Chondrocyte (in vitro differentiated cells): Measurements from ENCODE around the gene RYR2. TPM values are rescaled to one million over a fixed set of nuclear protein-coding genes. Genes with fewer than 3 reads are reported as not detected.
A peak's percentile ranks its signal among the peaks of the same experiment; 100 is the strongest.
"Not testable (repeated sequence)": the region's sequence is repeated elsewhere in the genome, so short reads cannot be mapped to it uniquely, and the experiment has no call there.

Experiments
- DNase-seq: peaks from one replicate; pipeline ENCODE4 v3.0.0; 2021; ENCODE audit warnings: mixed read lengths, low spot score
- H3K27ac Mint-ChIP-seq: one replicate; pipeline ENCODE4 v1.8.0; 2021; ENCODE audit warnings: mild to moderate bottlenecking, moderate library complexity, mixed read lengths; ENCODE audit not compliant: unreplicated experiment
- H3K27me3 Mint-ChIP-seq: 2 replicates; pipeline ENCODE4 v1.8.0; 2021; ENCODE audit warnings: low read depth, mixed read lengths
- H3K36me3 Mint-ChIP-seq: 2 replicates; pipeline ENCODE4 v1.8.0; 2021; ENCODE audit warnings: low read depth, mixed read lengths
- H3K4me1 Mint-ChIP-seq: 2 replicates; pipeline ENCODE4 v1.8.0; 2021; ENCODE audit warnings: low read depth, mild to moderate bottlenecking, mixed read lengths
- H3K4me3 Mint-ChIP-seq: one replicate; pipeline ENCODE4 v1.8.0; 2021; ENCODE audit warnings: mild to moderate bottlenecking, moderate library complexity, mixed read lengths; ENCODE audit not compliant: unreplicated experiment
- H3K9me3 Mint-ChIP-seq: 2 replicates; pipeline ENCODE4 v1.8.0; 2021; ENCODE audit warnings: low read depth, mixed read lengths
- CTCF ChIP-seq: fragments of 200-600 bp; sonication (generic); IDR thresholded peaks from 2 replicates; pipeline ENCODE4 v1.5.0; 2021; ENCODE audit warnings: antibody characterized with exemption, mild to moderate bottlenecking, moderate library complexity
- total RNA-seq: library from RNA; stranded (reverse); gene quantifications from 3 replicates; pipeline ENCODE4 v1.2.1, GENCODE V29; 2021

RYR2 gene
- total RNA-seq, 1 donor from 2014 or later = 0.12 TPM

GRCh38 chr1:237119091-237119490 is 77.1 kb downstream of the RYR2 start:
- no peaks in the 10 kb centered on the region for H3K4me1 Mint-ChIP-seq
- H3K36me3 Mint-ChIP-seq = no peaks in the 10 kb centered on the region
- H3K9me3 Mint-ChIP-seq = peaks cover 2% of the 10 kb centered on the region
- H3K27ac Mint-ChIP-seq = no peak overlapping the region
- H3K4me3 Mint-ChIP-seq = no peak overlapping the region
- no peak for DNase-seq
- H3K27me3 Mint-ChIP-seq = peaks cover 4% of the 10 kb centered on the region
- TF ChIP-seq CTCF = no peak

GRCh38 chr1:237120683-237121082 is 78.7 kb downstream of the RYR2 start:
- Mint-ChIP-seq H3K36me3 (no peaks in the 10 kb centered on the region), H3K27me3 (no peaks in the 10 kb centered on the region), H3K27ac (no peak overlapping the region), H3K4me1 (no peaks in the 10 kb centered on the region), H3K4me3 (no peak overlapping the region), H3K9me3 (peaks cover 2% of the 10 kb centered on the region)
- no peak for TF ChIP-seq CTCF
- DNase-seq = no peak

GRCh38 chr1:237124856-237125462 is 83.0 kb downstream of the RYR2 start:
- no peaks in the 10 kb centered on the region for H3K27me3 Mint-ChIP-seq
- H3K9me3 Mint-ChIP-seq = peaks cover 13% of the 10 kb centered on the region
- H3K4me1 Mint-ChIP-seq = no peaks in the 10 kb centered on the region
- H3K4me3 Mint-ChIP-seq = no peak overlapping the region
- H3K27ac Mint-ChIP-seq = no peak overlapping the region
- TF ChIP-seq CTCF = peak; percentile 72
- H3K36me3 Mint-ChIP-seq = no peaks in the 10 kb centered on the region
- DNase-seq = no peak

- TF ChIP-seq CTCF = no peak
- no peak overlapping the region for H3K4me3 Mint-ChIP-seq
- H3K27ac Mint-ChIP-seq = no peak overlapping the region
- peaks cover 20% of the 10 kb centered on the region for H3K9me3 Mint-ChIP-seq
- DNase-seq = no peak
- no peaks in the 10 kb centered on the region for H3K27me3 Mint-ChIP-seq
- H3K36me3 Mint-ChIP-seq = no peaks in the 10 kb centered on the region
- H3K4me1 Mint-ChIP-seq = no peaks in the 10 kb centered on the region
Measured at GRCh38 chr1:237126180-237126579, 84.2 kb downstream of the RYR2 start.

GRCh38 chr1:237127301-237127700 is 85.3 kb downstream of the RYR2 start:
- not testable (repeated sequence) for H3K36me3 Mint-ChIP-seq, H3K4me1 Mint-ChIP-seq, H3K4me3 Mint-ChIP-seq, DNase-seq, H3K27ac Mint-ChIP-seq, H3K27me3 Mint-ChIP-seq
- peaks cover 31% of the 10 kb centered on the region for H3K9me3 Mint-ChIP-seq

GRCh38 chr1:237133921-237134320 is 91.9 kb downstream of the RYR2 start:
- DNase-seq = no peak
- no peak for TF ChIP-seq CTCF
- H3K27ac Mint-ChIP-seq = no peak overlapping the region
- peaks cover 41% of the 10 kb centered on the region for H3K9me3 Mint-ChIP-seq
- no peaks in the 10 kb centered on the region for H3K36me3 Mint-ChIP-seq
- no peak overlapping the region for H3K4me3 Mint-ChIP-seq
- H3K4me1 Mint-ChIP-seq = no peaks in the 10 kb centered on the region
- H3K27me3 Mint-ChIP-seq = no peaks in the 10 kb centered on the region
